GM10248 (cell line): ENCODE results near the gene FNBP1.
"Not testable (repeated sequence)": the region's sequence is repeated elsewhere in the genome, so short reads cannot be mapped to it uniquely, and the experiment has no call there.

Experiments used
- CTCF ChIA-PET: fragments of 300-600 bp; sonication (Branson Sonifier 250); formaldehyde crosslinking; extraction: SDS; loops from one replicate; lab custom pipeline; 2021; ENCODE audit warnings: antibody characterized with exemption; lab: Yijun Ruan, JAX
- POLR2A ChIA-PET: fragments of 350-650 bp; sonication (Branson Sonifier 250); formaldehyde crosslinking; extraction: SDS; loops from one replicate; lab custom pipeline; 2020; ENCODE audit warnings: antibody characterized with exemption; lab: Yijun Ruan, JAX
- DNase-seq: peaks from one replicate; pipeline ENCODE4 v3.0.0; 2012; ENCODE audit errors: extremely low spot score
- TF ChIP-seq, protein P1 (sequence below): IDR thresholded peaks from 2 replicates; pipeline ENCODE4 v1.5.1; 2012; ENCODE audit warnings: mild to moderate bottlenecking, low read depth; ENCODE audit errors: extremely low read depth, missing control alignments, control extremely low read depth

The FNBP1 gene

DNA sequence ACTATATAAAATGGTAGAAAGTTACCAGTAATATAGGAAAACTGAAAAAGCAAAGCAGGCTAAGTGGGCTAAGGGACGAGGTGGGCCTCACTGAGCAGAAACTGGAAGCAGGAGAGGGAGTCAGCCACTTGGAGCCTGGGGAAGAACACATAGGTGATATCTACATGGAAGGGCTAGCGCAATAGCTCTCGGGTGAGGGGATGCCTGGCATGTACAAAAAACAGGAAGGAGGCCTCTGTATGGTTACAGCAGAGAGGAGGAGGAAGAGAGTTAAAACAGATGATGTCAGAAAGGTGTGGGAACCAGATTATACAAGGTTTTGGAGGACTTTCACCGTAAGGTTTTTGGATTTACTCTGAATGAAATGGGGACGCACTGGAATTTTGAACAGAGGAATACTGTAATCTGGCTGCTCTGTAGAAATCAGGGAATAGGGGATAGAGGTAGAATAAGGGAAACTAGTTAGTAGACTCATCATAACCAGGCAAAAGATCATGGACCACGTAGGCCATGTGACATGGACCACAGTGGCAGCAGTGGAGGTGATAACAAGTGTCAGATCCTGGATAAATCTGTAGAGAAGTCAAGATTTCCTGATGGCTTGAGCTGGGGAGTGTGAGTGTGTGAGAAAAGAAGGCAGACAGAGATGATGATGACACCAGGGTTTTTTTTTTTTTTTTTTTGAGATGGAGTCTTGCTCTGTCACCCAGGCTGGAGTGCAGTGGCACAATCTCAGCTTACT, 52.5 kb downstream of the FNBP1 start:
- POLR2A ChIA-PET = interaction anchor here (0.6 to 1.2 kb wide), 6 partner anchors 8 to 46 kb away, joined by 3 to 6 read pairs (median 4); no protein-coding TSS in a partner anchor
- CTCF ChIA-PET = interaction anchor here (1.5 kb wide), 1 partner anchor 30 kb away, joined by 3 read pairs; no protein-coding TSS in a partner anchor
- DNase-seq = no peak
- TF ChIP-seq, protein P1, sequence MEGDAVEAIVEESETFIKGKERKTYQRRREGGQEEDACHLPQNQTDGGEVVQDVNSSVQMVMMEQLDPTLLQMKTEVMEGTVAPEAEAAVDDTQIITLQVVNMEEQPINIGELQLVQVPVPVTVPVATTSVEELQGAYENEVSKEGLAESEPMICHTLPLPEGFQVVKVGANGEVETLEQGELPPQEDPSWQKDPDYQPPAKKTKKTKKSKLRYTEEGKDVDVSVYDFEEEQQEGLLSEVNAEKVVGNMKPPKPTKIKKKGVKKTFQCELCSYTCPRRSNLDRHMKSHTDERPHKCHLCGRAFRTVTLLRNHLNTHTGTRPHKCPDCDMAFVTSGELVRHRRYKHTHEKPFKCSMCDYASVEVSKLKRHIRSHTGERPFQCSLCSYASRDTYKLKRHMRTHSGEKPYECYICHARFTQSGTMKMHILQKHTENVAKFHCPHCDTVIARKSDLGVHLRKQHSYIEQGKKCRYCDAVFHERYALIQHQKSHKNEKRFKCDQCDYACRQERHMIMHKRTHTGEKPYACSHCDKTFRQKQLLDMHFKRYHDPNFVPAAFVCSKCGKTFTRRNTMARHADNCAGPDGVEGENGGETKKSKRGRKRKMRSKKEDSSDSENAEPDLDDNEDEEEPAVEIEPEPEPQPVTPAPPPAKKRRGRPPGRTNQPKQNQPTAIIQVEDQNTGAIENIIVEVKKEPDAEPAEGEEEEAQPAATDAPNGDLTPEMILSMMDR = no peak

DNA sequence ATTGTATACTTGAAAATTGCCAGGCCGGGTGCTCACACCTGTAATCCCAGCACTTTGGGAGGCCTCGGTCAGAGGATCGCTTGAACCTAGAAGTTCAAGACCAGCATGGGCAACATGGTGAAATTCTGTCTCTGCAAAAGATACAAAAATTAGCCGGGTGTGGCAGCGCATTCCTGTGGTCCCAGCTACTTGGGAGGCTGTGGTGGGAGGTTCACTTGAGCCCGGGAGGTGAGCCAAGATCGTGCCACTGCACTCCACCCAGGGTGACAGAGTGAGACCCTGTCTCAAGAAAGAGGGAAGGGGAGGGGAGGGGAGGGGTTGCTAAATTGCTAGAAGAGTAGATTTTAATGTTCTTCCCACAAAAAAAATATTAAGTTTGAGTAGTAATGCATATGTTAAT, 53.2 kb downstream of the FNBP1 start:
- DNase-seq = no peak
- CTCF ChIA-PET = interaction anchor here (1.3 kb wide), 1 partner anchor 15 kb away, joined by 3 read pairs; no protein-coding TSS in a partner anchor
- TF ChIP-seq, protein P1 = no peak
- POLR2A ChIA-PET = interaction anchor here (0.5 to 1.2 kb wide), 5 partner anchors 10 to 103 kb away, joined by 3 to 4 read pairs (median 3); no protein-coding TSS in a partner anchor

DNA sequence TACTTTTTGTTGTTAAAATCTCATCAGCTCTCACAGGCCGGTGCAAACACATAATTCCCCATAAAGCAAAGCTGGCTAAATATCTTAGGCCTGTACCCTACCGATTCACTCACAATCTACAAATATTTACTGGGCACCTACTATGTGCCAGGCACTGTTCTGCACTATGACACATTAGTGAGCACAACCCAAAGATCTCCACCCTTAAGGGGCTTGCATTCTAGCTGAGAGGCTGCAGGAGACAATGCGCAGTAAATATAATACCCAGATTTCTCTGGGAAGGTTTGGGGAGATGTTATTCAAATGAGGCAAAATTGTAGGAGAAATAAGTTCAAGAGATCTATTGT, 53.7 kb downstream of the FNBP1 start:
- CTCF ChIA-PET = interaction anchor here (1.3 kb wide), 1 partner anchor 15 kb away, joined by 3 read pairs; no protein-coding TSS in a partner anchor
- TF ChIP-seq, protein P1 = no peak
- DNase-seq = no peak
- POLR2A ChIA-PET = interaction anchor here (0.5 to 1.2 kb wide), 3 partner anchors 21 to 103 kb away, joined by 3 to 4 read pairs (median 3); no protein-coding TSS in a partner anchor

GRCh38 chr9:129988607-129989361, 54.2 kb downstream of the FNBP1 start:
- ChIA-PET POLR2A (interaction anchor here (0.8 to 1.2 kb wide), 4 partner anchors 21 to 42 kb away, joined by 3 to 4 read pairs (median 4); no protein-coding TSS in a partner anchor), CTCF (interaction anchor here (1.3 kb wide), 1 partner anchor 16 kb away, joined by 3 read pairs; no protein-coding TSS in a partner anchor)
- TF ChIP-seq, protein P1 = no peak
- peak; percentile 64 for DNase-seq

- TF ChIP-seq, protein P1 = no peak
- ChIA-PET POLR2A (no interaction called here), CTCF (no interaction called here)
- DNase-seq = no peak
These were observed 55.0 kb downstream of the FNBP1 start for GRCh38 chr9:129987941-129988340.

DNA sequence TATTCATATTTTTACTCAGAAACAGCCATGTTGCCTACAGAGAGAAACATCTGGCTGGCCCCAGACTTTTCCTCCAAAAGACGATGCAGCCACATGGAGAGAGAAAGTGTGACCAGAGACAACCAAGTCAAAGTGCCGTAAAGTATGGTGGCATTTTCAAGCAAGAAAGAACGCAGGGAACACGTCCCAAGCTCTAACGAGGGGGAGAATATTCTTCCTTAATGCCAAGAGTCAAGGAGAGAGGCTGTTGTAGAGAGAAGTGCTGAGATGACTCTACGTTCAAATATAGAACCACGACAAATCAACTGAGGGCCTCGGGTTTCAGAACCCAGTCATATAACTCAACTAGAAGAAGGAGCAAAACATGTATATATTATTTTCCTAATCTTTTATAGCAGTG, 55.9 kb downstream of the FNBP1 start:
- TF ChIP-seq, protein P1 = no peak
- POLR2A ChIA-PET = interaction anchor here (0.6 kb wide), 2 partner anchors 21 to 59 kb away, joined by 3 to 7 read pairs; no protein-coding TSS in a partner anchor
- peak; percentile 44 for DNase-seq
- CTCF ChIA-PET = interaction anchor here (0.6 to 1.1 kb wide), 3 partner anchors 8 to 35 kb away, joined by 3 read pairs; no protein-coding TSS in a partner anchor

GRCh38 chr9:129984589-129984988, 58.4 kb downstream of the FNBP1 start:
- POLR2A ChIA-PET, DNase-seq: not testable (repeated sequence)
- CTCF ChIA-PET = interaction anchor here (1.5 kb wide), 1 partner anchor 16 kb away, joined by 3 read pairs; no protein-coding TSS in a partner anchor
